H9 (cell line): ENCODE results near the gene COIL. TPM values are rescaled to one million over a fixed set of nuclear protein-coding genes. Genes with fewer than 3 reads are reported as not detected.
A peak's percentile ranks its signal among the peaks of the same experiment; 100 is the strongest.

Experiments
- DNase-seq: peaks from one replicate; pipeline ENCODE4 v3.0.0-alpha.2; 2017
- H2AFZ ChIP-seq: one replicate; pipeline ENCODE4 v1.6.1; 2013; ENCODE audit warnings: mild to moderate bottlenecking, low read length, control low read depth, moderate library complexity
- H2AK5ac ChIP-seq: 2 replicates; pipeline ENCODE4 v1.6.1; 2013; ENCODE audit warnings: low read length, control low read depth, mixed read lengths; ENCODE audit not compliant: insufficient read length
- H2BK120ac ChIP-seq: one replicate; pipeline ENCODE4 v1.6.1; 2013; ENCODE audit warnings: low read depth, mild to moderate bottlenecking, low read length, control low read depth, inconsistent platforms; ENCODE audit not compliant: poor library complexity, severe bottlenecking
- H2BK12ac ChIP-seq: 2 replicates; pipeline ENCODE4 v1.6.1; 2013; ENCODE audit warnings: low read length, control low read depth, mixed read lengths, low read depth; ENCODE audit not compliant: insufficient read length
- H2BK15ac ChIP-seq: 2 replicates; pipeline ENCODE4 v1.6.1; 2013; ENCODE audit warnings: low read depth, low read length, control low read depth
- H2BK20ac ChIP-seq: one replicate; pipeline ENCODE4 v1.6.1; 2013; ENCODE audit warnings: low read depth, mild to moderate bottlenecking, low read length, control low read depth, inconsistent platforms; ENCODE audit not compliant: poor library complexity, severe bottlenecking
- H2BK5ac ChIP-seq: 2 replicates; pipeline ENCODE4 v1.6.1; 2013; ENCODE audit warnings: low read length, control low read depth, mixed read lengths; ENCODE audit not compliant: insufficient read length
- H3K14ac ChIP-seq: 2 replicates; pipeline ENCODE4 v1.6.1; 2013; ENCODE audit warnings: low read length, control low read depth; ENCODE audit not compliant: insufficient read depth
- H3K18ac ChIP-seq: 2 replicates; pipeline ENCODE4 v1.6.1; 2013; ENCODE audit warnings: low read depth, mild to moderate bottlenecking, mixed read lengths, low read length, control low read depth; ENCODE audit not compliant: insufficient read length
- H3K23ac ChIP-seq: 2 replicates; pipeline ENCODE4 v1.6.1; 2013; ENCODE audit warnings: low read length, control low read depth, mixed read lengths, low read depth; ENCODE audit not compliant: insufficient read length
- H3K23me2 ChIP-seq: 2 replicates; pipeline ENCODE4 v1.6.1; 2013; ENCODE audit warnings: low read depth, mild to moderate bottlenecking, mixed read lengths, low read length, control low read depth; ENCODE audit not compliant: insufficient read length, poor library complexity, severe bottlenecking
- H3K27ac ChIP-seq: 2 replicates; pipeline ENCODE4 v1.5.1; 2013; ENCODE audit warnings: low read length, control low read depth, mixed read lengths, low read depth; ENCODE audit not compliant: insufficient read length
- H3K27me3 ChIP-seq: 2 replicates; pipeline ENCODE4 v1.6.1; 2013; ENCODE audit warnings: low read length, control low read depth, inconsistent platforms; ENCODE audit not compliant: insufficient read depth
- H3K4ac ChIP-seq: 2 replicates; pipeline ENCODE4 v1.6.1; 2013; ENCODE audit warnings: low read depth, mild to moderate bottlenecking, control low read depth, inconsistent platforms, low read length, moderate library complexity
- H3K4me1 ChIP-seq: 2 replicates; pipeline ENCODE4 v1.6.1; 2013; ENCODE audit warnings: low read length, control low read depth, inconsistent platforms; ENCODE audit not compliant: insufficient read depth
- H3K4me2 ChIP-seq: 2 replicates; pipeline ENCODE4 v1.6.1; 2013; ENCODE audit warnings: low read length, control low read depth, mixed read lengths; ENCODE audit not compliant: insufficient read length, insufficient read depth
- H3K56ac ChIP-seq: 2 replicates; pipeline ENCODE4 v1.6.1; 2013; ENCODE audit warnings: low read depth, mild to moderate bottlenecking, mixed read lengths, low read length, control low read depth; ENCODE audit not compliant: insufficient read length
- H3K79me1 ChIP-seq: 2 replicates; pipeline ENCODE4 v1.6.1; 2013; ENCODE audit warnings: low read depth, mild to moderate bottlenecking, moderate library complexity, low read length, control low read depth, inconsistent platforms; ENCODE audit not compliant: insufficient read depth, poor library complexity, severe bottlenecking
- H3K79me2 ChIP-seq: 2 replicates; pipeline ENCODE4 v1.6.1; 2013; ENCODE audit warnings: low read length, control low read depth, inconsistent platforms; ENCODE audit not compliant: insufficient read depth
- H3K9ac ChIP-seq: 2 replicates; pipeline ENCODE4 v1.6.1; 2013; ENCODE audit warnings: low read length, control low read depth, mixed read lengths; ENCODE audit not compliant: insufficient read length; ENCODE audit errors: extremely low read depth
- H3K9me3 ChIP-seq: one replicate; pipeline ENCODE4 v1.6.1; 2013; ENCODE audit warnings: low read depth, low read length, inconsistent platforms; ENCODE audit not compliant: control insufficient read depth
- H3T11ph ChIP-seq: one replicate; pipeline ENCODE4 v1.6.1; 2013; ENCODE audit warnings: mild to moderate bottlenecking, low read length, control low read depth, inconsistent platforms
- H4K20me1 ChIP-seq: one replicate; pipeline ENCODE4 v1.6.1; 2013; ENCODE audit not compliant: control insufficient read depth, insufficient read length, insufficient read depth
- H4K5ac ChIP-seq: 2 replicates; pipeline ENCODE4 v1.6.1; 2013; ENCODE audit warnings: low read depth, mild to moderate bottlenecking, mixed read lengths, low read length, control low read depth; ENCODE audit not compliant: insufficient read length
- H4K8ac ChIP-seq: replicated peaks from 2 replicates; pipeline ENCODE4 v1.6.1; 2013; ENCODE audit warnings: low read length, control low read depth, mixed read lengths, low read depth; ENCODE audit not compliant: insufficient read length
- H4K91ac ChIP-seq: 2 replicates; pipeline ENCODE4 v1.6.1; 2013; ENCODE audit warnings: low read depth, mild to moderate bottlenecking, moderate library complexity, mixed read lengths, low read length, control low read depth; ENCODE audit not compliant: insufficient read length
- H3K27ac Mint-ChIP-seq, 3 experiments: 2 replicates in 2 of 3; 3 replicates in 1 of 3; pipeline ENCODE4 v1.8.0; 2020 to 2021; ENCODE audit warnings: mixed read lengths in 3 of 3, mild to moderate bottlenecking in 1 of 3, moderate library complexity in 1 of 3
- H3K27me3 Mint-ChIP-seq: 2 replicates; pipeline ENCODE4 v1.8.0; 2021; ENCODE audit warnings: low read depth, mild to moderate bottlenecking, moderate library complexity, mixed read lengths
- H3K36me3 Mint-ChIP-seq, 3 experiments: 2 replicates in 2 of 3; 3 replicates in 1 of 3; pipeline ENCODE4 v1.8.0; 2020 to 2021; ENCODE audit warnings: low read depth in 3 of 3, mixed read lengths in 3 of 3; ENCODE audit not compliant: insufficient read depth in 1 of 3
- H3K4me1 Mint-ChIP-seq, 2 experiments: 2 replicates each; pipeline ENCODE4 v1.8.0; 2020; ENCODE audit warnings: mixed read lengths in 2 of 2
- H3K4me3 Mint-ChIP-seq, 2 experiments: 2 replicates in 1 of 2; 3 replicates in 1 of 2; pipeline ENCODE4 v1.8.0; 2020 to 2021; ENCODE audit warnings: mild to moderate bottlenecking in 2 of 2, mixed read lengths in 2 of 2, moderate library complexity in 1 of 2
- H3K9me3 Mint-ChIP-seq, 2 experiments: 2 replicates in 1 of 2; 3 replicates in 1 of 2; pipeline ENCODE4 v1.8.0; 2020; ENCODE audit warnings: mild to moderate bottlenecking in 2 of 2, mixed read lengths in 2 of 2, moderate library complexity in 1 of 2
- total RNA-seq: library from RNA; stranded (reverse); gene quantifications from 2 replicates; pipeline ENCODE4 v1.2.1, GENCODE V29; 2021
- TF ChIP-seq, protein P1 (sequence below): fragments of 200-600 bp; sonication (generic); conservative IDR thresholded peaks from 3 replicates; pipeline ENCODE4 v1.8.0; 2021; ENCODE audit warnings: antibody characterized with exemption, mild to moderate bottlenecking

Gene COIL
- total RNA-seq, 1 experiment from 2014 or later = 21.5 TPM

DNA sequence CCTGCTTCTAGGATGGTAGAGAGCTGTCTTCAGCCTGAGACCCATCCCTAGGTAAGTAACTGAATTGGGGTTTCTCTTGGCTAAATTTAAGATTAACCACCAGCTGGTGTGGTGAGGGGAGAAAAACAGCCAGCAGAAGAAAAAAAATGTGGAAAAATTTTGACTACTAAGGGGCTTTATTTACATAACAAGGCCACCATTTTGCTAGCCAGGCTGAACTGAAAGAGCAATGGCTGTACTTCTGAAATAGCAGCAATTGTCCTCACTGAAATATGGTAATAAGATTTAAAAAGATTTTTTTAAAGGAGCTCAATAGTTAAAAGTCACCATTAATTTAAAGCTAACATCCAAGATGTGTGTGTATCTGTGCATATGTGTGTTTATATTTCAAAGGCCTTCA lies 34.6 kb downstream of the COIL start:
- Histone ChIP-seq H4K8ac (no peak overlapping the region), H3K79me2 (no peaks in the 10 kb centered on the region), H3K14ac (no peak overlapping the region), H3K27ac (peak overlapping the region; percentile 84), H2BK5ac (no peak overlapping the region), H3K9ac (no peak overlapping the region), H4K91ac (no peak overlapping the region), H2BK12ac (no peak overlapping the region), H2BK120ac (no peak overlapping the region), H3K23me2 (no peaks in the 10 kb centered on the region), H3T11ph (no peak overlapping the region), H3K23ac (no peak overlapping the region), H3K18ac (no peak overlapping the region), H2AFZ (peak overlapping the region; percentile 62), H3K9me3 (no peaks in the 10 kb centered on the region), H2BK15ac (no peak overlapping the region), H3K56ac (no peak overlapping the region), H3K4me1 (peaks cover 5% of the 10 kb centered on the region; the same call in 1 of the 2 replicates), H4K5ac (no peak overlapping the region), H3K4ac (no peak overlapping the region), H2BK20ac (no peak overlapping the region), H3K27me3 (no peaks in the 10 kb centered on the region), H3K79me1 (no peaks in the 10 kb centered on the region), H4K20me1 (no peaks in the 10 kb centered on the region), H2AK5ac (no peak overlapping the region), H3K4me2 (no peak overlapping the region)
- TF ChIP-seq, protein P1, sequence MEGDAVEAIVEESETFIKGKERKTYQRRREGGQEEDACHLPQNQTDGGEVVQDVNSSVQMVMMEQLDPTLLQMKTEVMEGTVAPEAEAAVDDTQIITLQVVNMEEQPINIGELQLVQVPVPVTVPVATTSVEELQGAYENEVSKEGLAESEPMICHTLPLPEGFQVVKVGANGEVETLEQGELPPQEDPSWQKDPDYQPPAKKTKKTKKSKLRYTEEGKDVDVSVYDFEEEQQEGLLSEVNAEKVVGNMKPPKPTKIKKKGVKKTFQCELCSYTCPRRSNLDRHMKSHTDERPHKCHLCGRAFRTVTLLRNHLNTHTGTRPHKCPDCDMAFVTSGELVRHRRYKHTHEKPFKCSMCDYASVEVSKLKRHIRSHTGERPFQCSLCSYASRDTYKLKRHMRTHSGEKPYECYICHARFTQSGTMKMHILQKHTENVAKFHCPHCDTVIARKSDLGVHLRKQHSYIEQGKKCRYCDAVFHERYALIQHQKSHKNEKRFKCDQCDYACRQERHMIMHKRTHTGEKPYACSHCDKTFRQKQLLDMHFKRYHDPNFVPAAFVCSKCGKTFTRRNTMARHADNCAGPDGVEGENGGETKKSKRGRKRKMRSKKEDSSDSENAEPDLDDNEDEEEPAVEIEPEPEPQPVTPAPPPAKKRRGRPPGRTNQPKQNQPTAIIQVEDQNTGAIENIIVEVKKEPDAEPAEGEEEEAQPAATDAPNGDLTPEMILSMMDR = no peak
- peaks cover 22 to 28% (median 24%) of the 10 kb centered on the region in 3 experiments for H3K36me3 Mint-ChIP-seq
- no peaks in the 10 kb centered on the region; the same call in 1 of the 2 replicates for H3K27me3 Mint-ChIP-seq
- H3K4me1 Mint-ChIP-seq = peaks cover 32 to 33% of the 10 kb centered on the region in 2 experiments
- H3K4me3 Mint-ChIP-seq = peak overlapping the region in 1 of 2 experiments; percentile 1; a peak in 1 of 5 replicates
- H3K9me3 Mint-ChIP-seq = peaks cover 38 to 41% of the 10 kb centered on the region in 2 experiments
- no peak for DNase-seq
- peak overlapping the region; percentile 92 to 97 (median 96); a peak in 6 of 7 replicates for H3K27ac Mint-ChIP-seq
